Measurements from ENCODE around the gene RIPOR3.

RIPOR3 gene

DNA sequence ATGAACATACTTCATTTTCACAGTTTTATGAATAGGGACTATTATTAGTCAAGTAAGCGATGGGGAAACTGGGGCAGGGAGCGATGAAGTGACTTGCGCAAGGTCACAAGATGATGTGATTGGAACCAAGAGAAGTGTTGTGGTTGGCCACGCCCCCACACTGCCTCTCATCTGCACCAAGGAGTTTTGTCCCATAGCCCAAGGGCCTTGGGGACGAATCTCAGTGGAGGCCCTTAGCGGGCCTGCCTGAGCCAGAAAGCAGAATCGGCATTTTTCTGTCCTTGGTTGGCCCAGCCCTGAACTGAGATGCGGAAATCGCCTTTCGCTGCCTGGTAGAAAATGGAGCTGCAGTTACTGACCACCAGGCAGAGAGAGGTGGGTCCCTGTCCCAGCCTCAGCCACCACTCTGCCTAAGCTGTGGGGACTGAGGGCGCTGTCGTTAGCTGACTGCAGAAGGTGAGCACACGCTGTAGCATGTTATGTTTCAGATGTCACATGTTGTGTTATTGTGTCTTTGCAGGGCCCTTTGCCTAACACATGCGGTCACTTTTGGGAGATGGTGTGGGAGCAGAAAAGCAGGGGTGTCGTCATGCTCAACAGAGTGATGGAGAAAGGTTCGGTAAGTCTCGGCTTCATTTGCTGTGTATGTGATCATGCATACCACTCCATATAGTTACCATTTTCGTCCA is 123.3 kb downstream of the RIPOR3 start:
- FAIRE-seq, result no peak

DNA sequence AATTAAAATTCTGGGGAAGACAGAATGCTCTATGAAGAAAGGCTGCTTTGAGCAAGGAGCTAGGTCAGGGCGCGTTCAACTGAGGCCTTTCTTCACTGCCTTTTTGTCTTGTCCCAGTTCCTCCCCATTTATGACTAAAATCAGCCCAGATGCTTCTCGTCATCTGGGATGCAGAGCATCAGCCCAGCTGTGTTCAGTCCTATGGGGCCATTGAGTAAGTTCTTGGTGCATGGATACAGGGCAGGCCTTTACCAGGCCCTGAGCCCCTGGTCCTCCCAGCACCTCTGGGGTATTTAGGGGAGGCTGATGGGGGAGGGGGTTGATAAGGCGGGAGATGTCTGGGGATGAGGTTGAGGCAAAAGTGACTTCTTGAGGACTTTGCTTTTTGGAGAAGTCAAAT is 125.5 kb downstream of the RIPOR3 start:
- FAIRE-seq, result no peak

GRCh38 chr20:50565383-50565782 is 126.0 kb downstream of the RIPOR3 start:
- no peak for FAIRE-seq

DNA sequence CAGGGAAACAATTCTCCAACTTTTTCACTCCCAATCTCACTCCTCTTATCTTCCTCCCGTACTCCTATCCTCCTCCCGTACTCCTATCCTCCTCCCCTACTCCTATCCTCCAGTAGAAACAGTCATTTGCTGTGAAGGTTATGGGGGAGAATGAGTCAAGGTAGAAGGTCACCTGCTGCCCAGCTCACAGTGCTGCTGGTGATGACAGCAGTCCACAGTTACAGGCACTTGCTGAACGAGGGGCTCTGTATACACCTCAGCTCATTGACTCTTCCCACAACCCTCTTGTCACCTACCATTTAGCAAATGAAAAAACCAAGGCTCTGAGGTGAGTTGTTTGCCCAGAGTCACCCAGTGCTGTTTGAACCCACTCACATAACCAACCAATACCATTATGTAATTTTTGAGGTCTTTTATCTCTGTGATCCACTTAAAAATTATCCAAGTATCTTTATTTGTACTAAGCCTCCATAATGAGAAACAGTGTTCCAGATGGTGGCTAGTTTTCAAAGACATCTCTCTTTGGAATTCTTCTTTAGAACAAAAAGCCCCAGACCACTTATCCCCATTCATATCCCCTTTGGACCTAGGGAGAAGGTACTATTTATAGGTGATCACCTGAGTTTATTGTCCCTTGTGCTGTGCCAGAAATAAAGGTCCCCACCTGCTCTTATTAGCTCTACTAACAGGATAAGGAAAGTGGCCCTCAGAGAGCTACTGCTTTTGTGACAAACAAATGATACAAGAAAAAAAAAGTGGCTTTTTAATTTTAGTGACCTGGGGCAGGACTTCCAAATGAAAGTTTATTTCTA is 128.0 kb downstream of the RIPOR3 start:
- FAIRE-seq, result no peak

DNA sequence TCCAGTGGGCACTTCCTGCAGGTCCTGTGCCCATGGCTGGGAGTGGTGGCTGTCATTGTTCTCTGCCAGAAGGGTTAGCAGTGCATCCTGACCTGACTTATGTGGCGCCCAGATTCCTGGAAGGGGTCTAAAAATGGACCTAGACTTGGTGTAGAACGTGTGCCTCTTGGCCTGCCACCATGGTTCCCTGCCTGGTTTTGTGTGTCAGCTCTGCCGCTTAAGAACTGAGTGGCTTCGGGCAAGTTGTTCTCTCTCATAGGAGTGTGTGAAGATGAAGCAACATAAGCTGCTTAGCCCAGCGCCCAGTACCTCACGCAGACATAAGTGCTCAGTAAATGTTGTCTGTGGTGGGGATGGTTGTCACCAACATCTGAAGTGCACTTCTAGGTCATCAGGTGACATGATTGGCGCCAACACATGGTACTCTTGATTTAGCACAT is 129.1 kb downstream of the RIPOR3 start:
- FAIRE-seq, result no peak

DNA sequence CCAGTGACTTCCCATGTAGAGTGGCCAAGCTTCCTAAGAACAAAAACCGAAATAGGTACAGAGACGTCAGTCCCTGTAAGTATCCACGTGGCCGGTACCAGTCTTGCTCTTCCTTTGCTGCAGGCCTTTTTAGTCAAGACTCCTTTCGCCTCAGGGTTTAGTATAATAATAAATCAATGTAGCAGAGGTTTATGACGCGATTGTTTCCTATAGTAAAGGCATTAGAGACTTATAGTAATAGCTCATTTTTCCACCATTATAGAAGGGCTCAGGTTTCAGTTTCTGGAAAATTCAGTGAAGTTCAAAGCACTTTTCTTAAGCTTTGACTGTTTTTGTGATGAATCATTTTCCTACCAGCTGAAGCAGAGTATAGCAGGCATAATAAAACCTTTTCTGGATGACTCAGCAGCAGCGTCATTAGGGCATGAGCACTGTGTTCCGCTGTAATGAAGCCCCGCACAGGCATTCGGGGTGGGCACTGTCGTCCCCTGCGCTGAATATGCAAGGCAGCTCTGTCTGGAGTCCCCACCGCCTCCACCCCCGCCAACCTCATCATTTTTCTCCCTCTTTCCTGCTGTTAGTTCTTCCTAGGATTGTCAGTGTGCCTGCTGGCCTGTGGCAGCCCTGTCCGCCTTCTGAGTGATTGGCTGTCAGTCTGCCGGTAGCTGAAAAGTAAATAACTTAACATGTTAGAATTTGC is 129.8 kb downstream of the RIPOR3 start:
- no peak for FAIRE-seq

DNA sequence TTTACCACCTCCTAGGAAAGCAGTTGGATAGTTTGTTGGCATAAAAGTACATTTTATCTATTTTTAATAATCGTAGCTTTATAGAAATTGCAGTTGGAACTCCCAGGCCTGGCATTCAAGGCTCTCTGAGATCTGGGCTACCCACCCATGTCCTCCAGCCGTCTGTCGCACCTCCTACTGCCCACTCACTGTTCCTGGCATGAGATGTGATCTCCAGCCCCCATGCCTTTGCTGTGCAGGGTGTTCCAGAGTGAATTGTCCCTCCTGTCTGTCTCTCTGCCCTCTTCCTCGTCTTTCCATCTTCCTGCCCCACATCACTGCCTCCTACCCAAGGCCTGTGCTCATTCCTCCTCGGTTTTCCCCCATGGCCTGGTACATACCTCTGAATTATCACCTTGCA is 130.5 kb downstream of the RIPOR3 start:
- FAIRE-seq, result no peak

- FAIRE-seq, result no peak
Measured at GRCh38 chr20:50559856-50560638, 131.3 kb downstream of the RIPOR3 start.

DNA sequence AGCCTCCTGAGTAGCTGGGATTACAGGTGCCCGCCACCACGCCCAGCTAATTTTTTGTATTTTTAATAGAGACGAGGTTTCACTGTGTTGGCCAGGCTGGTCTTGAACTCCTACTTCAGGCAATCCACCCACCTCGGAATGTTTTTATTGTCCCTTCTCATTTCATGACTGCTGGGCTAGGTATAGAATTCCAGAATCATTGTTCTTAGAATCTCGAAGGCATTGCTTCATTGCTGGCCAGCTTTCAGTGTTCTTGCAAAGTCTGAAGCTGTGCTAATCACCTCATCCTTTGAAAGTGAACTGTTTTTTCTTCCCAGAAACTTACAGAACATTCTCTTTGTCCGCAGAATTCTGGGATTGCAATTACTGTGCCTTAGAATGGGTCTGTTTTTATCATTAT is 132.2 kb downstream of the RIPOR3 start:
- FAIRE-seq, result no peak

DNA sequence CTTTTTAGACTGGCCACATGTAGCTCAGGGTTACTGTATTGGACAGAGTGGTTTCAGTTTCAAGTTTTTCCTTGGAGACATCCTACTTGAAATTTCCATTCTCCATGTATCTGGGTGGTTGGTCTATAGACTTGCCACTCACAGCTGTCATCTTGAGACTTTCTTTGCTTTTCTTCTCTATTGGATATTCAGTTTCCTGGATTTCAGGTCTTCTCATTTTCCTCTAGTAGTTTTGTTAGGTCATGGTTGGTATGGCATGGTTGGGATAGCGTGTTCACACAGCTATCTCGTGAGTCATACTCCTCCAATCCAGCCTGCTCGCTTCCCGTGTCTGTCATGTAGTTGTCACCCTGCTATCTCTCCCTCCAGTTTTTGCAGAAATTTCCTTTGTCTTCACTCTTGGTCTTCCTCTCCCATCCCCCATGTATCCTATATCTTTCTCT is 132.8 kb downstream of the RIPOR3 start:
- FAIRE-seq, result no peak

GRCh38 chr20:50557549-50558134 is 133.7 kb downstream of the RIPOR3 start:
- FAIRE-seq, result no peak

DNA sequence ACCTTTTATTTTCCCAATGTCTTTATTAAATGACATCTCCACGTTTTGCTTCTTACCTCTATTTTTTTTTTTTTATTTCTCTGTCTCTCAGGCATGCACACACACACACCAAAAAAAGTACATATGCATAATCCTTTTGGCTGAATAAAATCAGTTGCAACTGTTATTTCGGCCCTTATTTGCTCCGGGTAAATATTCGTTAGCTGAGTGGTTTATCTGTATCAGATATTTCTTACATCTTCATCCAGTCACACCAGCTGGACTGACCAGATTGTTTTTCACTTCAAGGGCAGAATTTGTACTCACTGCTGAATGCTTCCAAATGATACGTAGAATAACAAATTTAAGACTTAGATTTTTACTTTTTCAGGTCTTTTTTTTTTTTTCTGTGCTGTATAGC is 135.7 kb downstream of the RIPOR3 start:
- FAIRE-seq, result no peak

DNA sequence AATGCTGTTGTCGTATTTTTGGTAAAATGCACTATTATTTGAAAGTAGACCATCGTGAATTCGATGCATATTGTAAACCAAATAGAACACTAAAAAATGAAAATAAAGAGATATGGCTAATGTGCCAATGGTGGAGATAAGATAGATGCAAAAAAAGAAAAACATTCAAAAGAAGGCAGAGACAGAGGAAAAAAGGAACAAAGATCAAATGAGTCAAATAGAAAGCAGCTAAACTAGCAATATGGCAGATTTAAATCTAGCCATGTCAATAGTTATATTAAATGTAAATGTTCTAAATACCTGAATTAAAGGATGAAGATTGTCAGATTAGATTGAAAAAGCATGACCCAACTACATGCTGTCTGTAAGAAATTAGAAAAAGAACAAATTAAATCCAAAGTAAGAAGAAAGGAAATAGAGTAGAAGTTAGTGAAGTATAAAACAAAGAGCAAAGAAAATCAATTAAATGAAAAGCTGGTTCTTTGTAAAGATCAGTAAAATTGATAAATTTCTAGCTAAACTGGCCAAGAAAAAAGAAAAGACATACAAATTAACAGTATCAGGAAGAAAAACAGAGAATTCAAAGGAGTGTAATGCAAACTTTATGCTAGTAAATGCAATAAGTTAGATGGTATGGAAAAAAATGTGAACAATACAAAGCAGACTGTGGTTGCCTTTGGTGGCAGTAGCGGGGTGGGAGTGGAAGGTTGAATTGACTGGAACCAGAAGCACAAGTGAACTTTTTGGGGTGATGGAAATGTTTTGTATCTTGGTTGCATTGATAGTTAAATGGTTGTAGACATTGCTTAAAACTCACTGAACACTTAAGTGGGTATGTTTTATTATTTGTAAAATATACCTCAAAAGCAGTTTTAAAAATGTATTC is 136.4 kb downstream of the RIPOR3 start:
- FAIRE-seq, result no peak

DNA sequence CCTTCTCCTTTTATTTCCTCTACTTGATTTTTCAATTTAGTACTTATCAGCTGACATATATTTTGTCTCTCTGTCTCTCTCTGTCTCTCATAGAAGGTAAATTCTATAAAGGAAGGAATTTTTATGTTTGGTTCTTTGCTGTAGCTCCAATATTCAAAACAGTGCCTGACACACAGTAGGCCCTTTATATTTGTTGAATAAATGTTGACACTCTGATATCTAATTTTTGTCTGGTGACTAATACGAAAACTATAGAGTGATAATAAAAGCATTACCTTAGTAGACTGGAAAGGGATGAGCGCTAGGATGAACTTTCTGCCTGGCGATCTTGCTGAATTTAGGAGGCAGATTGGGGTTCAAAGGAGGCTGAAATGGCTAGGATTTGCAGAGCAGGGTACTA is 138.4 kb downstream of the RIPOR3 start:
- no peak for FAIRE-seq

DNA sequence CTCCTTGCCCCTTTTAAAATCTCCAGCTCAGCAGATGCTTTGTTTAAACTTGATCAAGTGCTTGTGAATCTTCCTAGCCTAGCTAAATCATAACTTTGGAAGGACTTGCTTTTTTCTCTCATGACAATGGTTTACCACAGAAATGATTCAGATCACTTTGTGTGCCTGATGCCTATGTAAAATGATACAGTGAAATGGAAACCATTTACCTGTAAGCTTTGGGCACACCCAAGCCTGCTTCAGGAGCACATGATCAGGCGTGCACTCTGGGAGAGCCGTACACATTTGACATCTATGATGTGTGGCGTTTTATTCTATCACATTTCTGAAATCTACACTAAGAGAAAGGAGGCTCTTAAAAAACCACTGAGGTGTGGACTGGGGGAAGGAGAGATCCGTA is 140.1 kb downstream of the RIPOR3 start:
- no peak for FAIRE-seq

GRCh38 chr20:50550531-50550930 is 140.8 kb downstream of the RIPOR3 start:
- no peak for FAIRE-seq

DNA sequence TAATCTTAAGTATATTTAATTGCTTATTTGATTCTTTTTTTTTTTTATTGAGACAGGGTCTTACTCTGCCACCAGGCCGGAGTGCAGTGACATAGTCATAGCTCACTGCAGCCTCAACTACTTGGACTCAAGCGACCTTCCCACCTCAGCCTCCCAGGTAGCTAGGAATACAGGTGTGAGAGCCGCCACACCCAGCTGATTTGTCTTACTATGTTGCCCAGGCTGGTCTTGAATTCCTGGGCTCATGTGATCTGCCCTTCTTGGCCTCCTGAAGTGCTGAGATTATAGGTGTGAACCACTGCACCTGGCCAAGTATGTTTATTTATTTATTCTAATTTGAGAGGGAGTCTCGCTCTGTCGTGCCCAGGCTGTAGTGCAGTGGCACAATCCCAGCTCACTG is 142.9 kb downstream of the RIPOR3 start:
- FAIRE-seq, result no peak

GRCh38 chr20:50547964-50548363 is 143.4 kb downstream of the RIPOR3 start:
- FAIRE-seq, result no peak

DNA sequence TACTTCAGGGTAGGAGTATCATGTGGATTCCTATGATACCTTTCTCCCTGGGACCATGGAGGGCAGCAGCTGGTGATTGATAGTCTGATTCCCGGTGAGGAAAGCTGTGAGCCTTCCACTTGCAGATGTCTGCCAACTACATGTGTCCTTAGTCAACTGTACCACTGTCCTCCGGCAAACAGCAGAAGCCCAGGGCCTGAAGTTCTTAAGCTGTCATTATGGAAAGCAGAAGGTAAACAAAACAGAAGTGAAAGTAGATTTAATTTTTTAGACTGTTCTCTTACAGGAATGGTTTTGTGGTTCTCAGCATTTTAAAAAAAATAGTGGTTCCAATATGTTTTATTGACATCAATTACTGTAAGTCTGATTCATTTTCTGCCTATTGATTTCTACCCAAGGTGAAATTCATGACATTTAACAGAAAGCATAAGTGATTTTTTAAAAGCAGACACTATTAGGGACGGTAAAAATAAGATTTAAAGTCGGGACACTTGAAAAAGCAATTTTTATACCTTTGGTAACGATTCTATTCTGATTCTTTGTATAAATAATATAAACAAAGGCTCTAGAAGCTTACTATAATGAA is 144.5 kb downstream of the RIPOR3 start:
- no peak for FAIRE-seq

- FAIRE-seq, result no peak
Measured at GRCh38 chr20:50545126-50545525, 146.2 kb downstream of the RIPOR3 start.

DNA sequence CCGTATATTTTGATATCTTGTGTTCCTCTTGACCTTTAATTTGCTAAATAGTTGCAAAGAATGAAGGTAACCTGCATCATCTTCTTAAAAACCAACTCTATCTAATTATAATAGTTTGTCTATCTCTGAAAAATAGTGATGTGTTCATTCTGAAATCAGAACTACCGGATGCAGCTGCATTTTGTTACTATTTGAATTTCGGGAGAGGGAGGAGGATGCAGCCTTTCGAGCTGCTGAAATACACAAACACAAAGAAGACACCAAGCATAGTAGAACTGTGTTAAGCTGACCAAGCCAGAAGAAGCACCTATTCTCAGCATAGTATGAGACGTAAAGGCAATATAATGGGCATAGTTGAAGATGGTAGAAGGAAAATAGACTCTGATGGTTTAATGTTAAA is 148.0 kb downstream of the RIPOR3 start:
- FAIRE-seq, result no peak

Measured in A204.1 (cell line).